GM12878 (cell line): ENCODE data around the gene FCF1. TPM values are rescaled to one million over a fixed set of nuclear protein-coding genes. Genes with fewer than 3 reads are reported as not detected.
A peak's percentile ranks its signal among the peaks of the same experiment; 100 is the strongest.

Experiments
- BCL3 ChIP-seq: IDR thresholded peaks from 2 replicates; pipeline ENCODE4 v1.6.1; 2011; ENCODE audit warnings: borderline replicate concordance, low read depth, mild to moderate bottlenecking, moderate library complexity, low read length; ENCODE audit not compliant: insufficient read depth, poor library complexity, severe bottlenecking
- DPF2 ChIP-seq: fragments of 450-650 bp; IDR thresholded peaks from 2 replicates; pipeline ENCODE4 v1.6.1; 2017; ENCODE audit warnings: mild to moderate bottlenecking
- EP300 ChIP-seq, 2 experiments: fragments of 150-350 bp in 1 of 2; IDR thresholded peaks; 2 replicates each; pipeline ENCODE4 v1.6.1; 2011 to 2012; ENCODE audit warnings: low read depth in 2 of 2, low read length in 2 of 2, borderline replicate concordance in 1 of 2, improper control_type of control experiment in 1 of 2, inconsistent platforms in 1 of 2; ENCODE audit not compliant: control insufficient read depth in 1 of 2
- GABPA ChIP-seq: IDR thresholded peaks from 2 replicates; pipeline ENCODE4 v1.6.1; 2014; ENCODE audit warnings: antibody characterized with exemption, low read depth, mild to moderate bottlenecking, inconsistent platforms
- HCFC1 ChIP-seq: fragments of 150-350 bp; IDR thresholded peaks from 2 replicates; pipeline ENCODE4 v1.6.1; 2014; ENCODE audit warnings: low read length
- HDAC2 ChIP-seq: fragments of 200-600 bp; sonication (generic); IDR thresholded peaks from 2 replicates; pipeline ENCODE4 v1.6.1; 2017
- IRF4 ChIP-seq: IDR thresholded peaks from 2 replicates; pipeline ENCODE4 v1.6.1; 2011; ENCODE audit warnings: low read depth, low read length
- IRF5 ChIP-seq: fragments of 450-650 bp; IDR thresholded peaks from 2 replicates; pipeline ENCODE4 v1.6.1; 2017; ENCODE audit warnings: borderline replicate concordance
- JUNB ChIP-seq: IDR thresholded peaks from 2 replicates; pipeline ENCODE4 v1.6.1; 2016; ENCODE audit warnings: antibody characterized with exemption, mild to moderate bottlenecking
- NR2C2 ChIP-seq: IDR thresholded peaks from 2 replicates; pipeline ENCODE4 v1.6.1; 2011; ENCODE audit warnings: borderline replicate concordance, low read depth; ENCODE audit not compliant: control insufficient read depth, insufficient read length
- PRDM15 ChIP-seq: fragments of 450-650 bp; formaldehyde crosslinking; IDR thresholded peaks from 2 replicates; pipeline ENCODE4 v1.4.0; 2020; ENCODE audit warnings: mild to moderate bottlenecking, moderate library complexity
- SKIL ChIP-seq: fragments of 450-650 bp; IDR thresholded peaks from 2 replicates; pipeline ENCODE4 v1.6.1; 2017; ENCODE audit warnings: mild to moderate bottlenecking, low read depth, inconsistent platforms; ENCODE audit not compliant: poor library complexity, severe bottlenecking
- SPI1 ChIP-seq: IDR thresholded peaks from 2 replicates; pipeline ENCODE4 v1.6.1; 2011; ENCODE audit warnings: low read depth, mild to moderate bottlenecking, low read length, moderate library complexity, borderline replicate concordance; ENCODE audit not compliant: insufficient read depth
- STAT1 ChIP-seq: fragments of 450-650 bp; conservative IDR thresholded peaks from 2 replicates; pipeline ENCODE4 v1.6.1; 2014; ENCODE audit warnings: antibody characterized with exemption, mild to moderate bottlenecking
- USF2 ChIP-seq: IDR thresholded peaks from 2 replicates; pipeline ENCODE4 v1.6.1; 2011; ENCODE audit warnings: low read depth, low read length, improper control_type of control experiment, borderline replicate concordance
- YY1 ChIP-seq: IDR thresholded peaks from 2 replicates; pipeline ENCODE4 v1.6.1; 2011; ENCODE audit warnings: low read depth, mild to moderate bottlenecking, low read length
- ZNF207 ChIP-seq: fragments of 450-650 bp; IDR thresholded peaks from 2 replicates; pipeline ENCODE4 v1.6.1; 2014; ENCODE audit warnings: antibody characterized with exemption, mild to moderate bottlenecking, borderline replicate concordance
- ZNF24 ChIP-seq: fragments of 450-650 bp; IDR thresholded peaks from 2 replicates; pipeline ENCODE4 v1.6.1; 2017; ENCODE audit warnings: antibody characterized with exemption, mild to moderate bottlenecking
- ZNF274 ChIP-seq: IDR thresholded peaks from one replicate; pipeline ENCODE4 v1.8.0; 2011; ENCODE audit not compliant: insufficient read length, insufficient read depth
- polyA plus RNA-seq, 11 experiments: library from polyadenylated mRNA; depleted of rRNA in 4 of 11; unstranded in 6 of 11; stranded (reverse) in 5 of 11; fragments of >200 nt; fragmentation: Nextera tagmentation in 4 of 11; fragmentation: Illumina TruSeq in 1 of 11; extraction: Ambion mirVana in 4 of 11; extraction: Trizol in 1 of 11; gene quantifications; 1 replicate in 1 of 11; 2 replicates in 10 of 11; pipeline versions ENCODE4 v1.2.1 to v1.2.3, GENCODE V29; 2011 to 2016; ENCODE audit warnings: inconsistent platforms in 2 of 11, missing spikeins in 2 of 11, low read depth in 1 of 11
- total RNA-seq, 4 experiments: library from RNA; depleted of rRNA in 3 of 4; stranded (reverse); fragments of >200 nt in 3 of 4; fragmentation: Illumina TruSeq in 1 of 4; extraction: Trizol in 1 of 4; gene quantifications; 2 replicates each; pipeline versions ENCODE4 v1.2.1 to v1.2.3, GENCODE V29; 2013 to 2021

Gene FCF1
- total and polyA plus RNA-seq, 10 of the 15 experiments (the other 5 are each of a cell fraction or from before 2014, with no cell fraction given) = 6.2 to 88.7 (median 28.5) TPM

- TF ChIP-seq STAT1 = no peak
- peak; percentile 68 for TF ChIP-seq HCFC1
- TF ChIP-seq PRDM15 = no peak
- no peak for TF ChIP-seq ZNF274
- no peak for TF ChIP-seq BCL3
- peak; percentile 57 for TF ChIP-seq SKIL
- TF ChIP-seq EP300 (IDR thresholded peaks at IDR 0.05; ENCODE audit: borderline replicate concordance in 1 of 2, control insufficient read depth in 1 of 2, low read depth in 2 of 2, low read length in 2 of 2) = 0 out of 4 replicates have a peak, but pooled peaks have one; percentile 6 to 34
- no peak for TF ChIP-seq HDAC2
- no peak for TF ChIP-seq IRF4
- no peak for TF ChIP-seq JUNB
- TF ChIP-seq YY1 = peak; percentile 81
- no peak for TF ChIP-seq NR2C2
- 0 out of 2 replicates have a peak, but pooled peaks have one; percentile 28 for TF ChIP-seq GABPA
- TF ChIP-seq IRF5 = no peak
- TF ChIP-seq DPF2 = peak; percentile 75
- TF ChIP-seq USF2 = no peak
- TF ChIP-seq SPI1 = no peak
- peak; percentile 52; the same call in 1 of the 2 replicates for TF ChIP-seq ZNF24
- TF ChIP-seq ZNF207 = no peak
Observed at GRCh38 chr14:74762917-74763802, 50.2 kb downstream of the FCF1 start, which contains the start of gene YLPM1 (continued).
